Left lung (tissue), 10 donors: ENCODE measurements around the gene DMBX1. TPM values are rescaled to one million over a fixed set of nuclear protein-coding genes. Genes with fewer than 3 reads are reported as not detected.

Experiments
- ATAC-seq: fragments of 200-7000 bp; cut with Tn5 transposase; one replicate; pipeline ENCODE4 v1.9.1; 2020; ENCODE audit warnings: moderate library complexity
- DNase-seq, 4 donors: peaks; one replicate each; pipeline ENCODE4 v3.0.0-alpha.2; 2013 to 2020
- H3K27ac ChIP-seq, 2 donors: fragments of 200-600 bp; sonication (generic) in 1 of 2; one replicate each; pipeline versions ENCODE4 v1.5.0 to v1.8.0; 2020 to 2021
- H3K27me3 ChIP-seq, 2 donors: fragments of 200-600 bp; sonication (generic) in 1 of 2; one replicate each; pipeline versions ENCODE4 v1.5.0 to v1.8.0; 2020 to 2021
- H3K36me3 ChIP-seq, 2 donors: fragments of 200-600 bp; sonication (generic) in 1 of 2; one replicate each; pipeline versions ENCODE4 v1.5.0 to v1.8.0; 2020 to 2021
- H3K4me1 ChIP-seq, 2 donors: fragments of 200-600 bp; one replicate each; pipeline ENCODE4 v1.8.0; 2021
- H3K4me3 ChIP-seq, 2 donors: fragments of 200-600 bp; sonication (generic) in 1 of 2; one replicate each; pipeline versions ENCODE4 v1.5.0 to v1.8.0; 2020 to 2021; ENCODE audit warnings: mild to moderate bottlenecking in 1 of 2
- H3K9me3 ChIP-seq, 2 donors: fragments of 200-600 bp; sonication (generic) in 1 of 2; one replicate each; pipeline versions ENCODE4 v1.5.0 to v1.8.0; 2020 to 2021
- intact Hi-C, 2 donors: fragments of 100-400 bp; cut with DNase I; formaldehyde crosslinking; loops; one replicate each; pipeline versions ENCODE4 v1.11.2 to v1.14.2; 2022
- polyA plus RNA-seq, 6 donors: library from polyadenylated mRNA; unstranded; fragments of 120-200 nt; gene quantifications; one replicate each; pipeline ENCODE4 v1.2.1, GENCODE V29; 2013; ENCODE audit not compliant: insufficient read length in 6 of 6
- total RNA-seq, 2 donors: library from RNA; stranded (reverse); fragmentation: NEBNext Ultra II Directional; extraction: Animal tissue kit (Norgen Biotek cat#: 25700); gene quantifications; one replicate each; pipeline ENCODE4 v1.2.1, GENCODE V29; 2021
- TF ChIP-seq, protein P1 (sequence below), 2 donors: fragments of 200-600 bp; sonication (generic) in 1 of 2; IDR thresholded peaks; one replicate each; pipeline versions ENCODE4 v1.5.0 to v1.8.0; 2021; ENCODE audit warnings: antibody characterized with exemption in 2 of 2
- donor health status: DM: no; HTN: yes; CAD: no.
- donor health status: DM: no; HTN: no; CAD: no.

Gene DMBX1
- total and polyA plus RNA-seq, 8 donors: 0.04 to 0.07 (median 0.07) TPM; not detected in 4

DNA sequence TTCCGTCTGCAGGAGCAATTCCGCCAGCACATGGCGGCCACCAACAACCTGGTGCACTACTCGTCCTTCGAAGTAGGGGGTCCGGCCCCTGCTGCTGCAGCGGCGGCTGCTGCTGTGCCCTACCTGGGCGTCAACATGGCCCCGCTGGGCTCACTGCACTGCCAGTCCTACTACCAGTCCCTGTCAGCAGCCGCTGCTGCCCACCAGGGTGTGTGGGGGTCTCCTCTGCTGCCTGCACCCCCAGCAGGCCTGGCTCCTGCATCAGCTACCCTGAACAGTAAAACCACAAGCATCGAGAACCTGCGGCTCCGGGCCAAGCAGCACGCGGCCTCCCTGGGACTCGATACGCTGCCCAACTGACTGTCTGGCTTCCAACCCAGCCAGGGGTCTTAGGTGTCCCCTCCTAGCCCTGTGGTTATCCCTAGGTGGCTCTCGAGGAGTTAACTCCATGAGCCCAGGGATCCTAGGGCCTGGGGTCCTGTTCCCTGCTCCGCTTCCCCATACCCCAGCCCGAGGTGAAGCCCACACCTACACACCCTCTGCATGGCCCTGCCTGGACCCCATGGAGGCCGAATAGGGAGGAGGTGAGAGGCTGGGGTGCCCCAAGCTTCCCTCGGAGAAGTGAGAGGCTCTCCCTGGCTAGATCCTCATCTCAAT is 22.6 kb downstream of the DMBX1 start:
- intact Hi-C loops: no loop called here
- Histone ChIP-seq H3K27ac (no peak overlapping the region), H3K4me1 (peaks cover 0 to 5% of the 10 kb centered on the region in 2 donors), H3K9me3 (no peaks in the 10 kb centered on the region), H3K4me3 (no peak overlapping the region), H3K27me3 (peaks cover 0 to 39% of the 10 kb centered on the region in 2 donors), H3K36me3 (no peaks in the 10 kb centered on the region)
- TF ChIP-seq, protein P1, sequence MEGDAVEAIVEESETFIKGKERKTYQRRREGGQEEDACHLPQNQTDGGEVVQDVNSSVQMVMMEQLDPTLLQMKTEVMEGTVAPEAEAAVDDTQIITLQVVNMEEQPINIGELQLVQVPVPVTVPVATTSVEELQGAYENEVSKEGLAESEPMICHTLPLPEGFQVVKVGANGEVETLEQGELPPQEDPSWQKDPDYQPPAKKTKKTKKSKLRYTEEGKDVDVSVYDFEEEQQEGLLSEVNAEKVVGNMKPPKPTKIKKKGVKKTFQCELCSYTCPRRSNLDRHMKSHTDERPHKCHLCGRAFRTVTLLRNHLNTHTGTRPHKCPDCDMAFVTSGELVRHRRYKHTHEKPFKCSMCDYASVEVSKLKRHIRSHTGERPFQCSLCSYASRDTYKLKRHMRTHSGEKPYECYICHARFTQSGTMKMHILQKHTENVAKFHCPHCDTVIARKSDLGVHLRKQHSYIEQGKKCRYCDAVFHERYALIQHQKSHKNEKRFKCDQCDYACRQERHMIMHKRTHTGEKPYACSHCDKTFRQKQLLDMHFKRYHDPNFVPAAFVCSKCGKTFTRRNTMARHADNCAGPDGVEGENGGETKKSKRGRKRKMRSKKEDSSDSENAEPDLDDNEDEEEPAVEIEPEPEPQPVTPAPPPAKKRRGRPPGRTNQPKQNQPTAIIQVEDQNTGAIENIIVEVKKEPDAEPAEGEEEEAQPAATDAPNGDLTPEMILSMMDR (IDR thresholded peaks at IDR 0.05): no peak
- ATAC-seq (no peak), DNase-seq (peak in 2 of 4 donors; percentile 18 to 76)

DNA sequence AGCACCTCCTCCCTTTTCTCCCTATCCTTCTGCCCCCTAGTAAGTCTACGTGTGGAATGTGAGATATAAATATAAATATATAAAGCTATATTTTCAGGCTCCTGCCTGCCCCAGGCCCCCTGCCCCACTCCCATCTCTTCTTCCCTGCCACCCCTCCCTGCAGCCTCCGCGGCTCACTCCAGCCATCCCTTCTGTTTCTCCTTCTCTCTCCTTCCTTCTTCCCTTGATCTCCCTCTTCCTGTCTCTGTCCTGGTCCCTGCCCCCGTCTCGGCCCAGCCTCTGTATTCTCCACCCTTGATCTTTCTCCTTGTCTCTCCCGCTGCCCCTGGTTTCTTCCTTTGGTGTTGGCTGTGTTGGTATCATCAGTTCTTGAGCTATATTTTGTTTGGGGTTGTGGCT is 23.2 kb downstream of the DMBX1 start:
- Histone ChIP-seq H3K27me3 (peaks cover 0 to 40% of the 10 kb centered on the region in 2 donors), H3K4me3 (no peak overlapping the region), H3K4me1 (peaks cover 0 to 5% of the 10 kb centered on the region in 2 donors), H3K27ac (no peak overlapping the region), H3K36me3 (no peaks in the 10 kb centered on the region), H3K9me3 (no peaks in the 10 kb centered on the region)
- intact Hi-C loops: no loop called here
- DNase-seq: peak in 1 of 4 donors; percentile 43
- TF ChIP-seq, protein P1 (IDR thresholded peaks at IDR 0.05): no peak
- ATAC-seq: no peak

DNA sequence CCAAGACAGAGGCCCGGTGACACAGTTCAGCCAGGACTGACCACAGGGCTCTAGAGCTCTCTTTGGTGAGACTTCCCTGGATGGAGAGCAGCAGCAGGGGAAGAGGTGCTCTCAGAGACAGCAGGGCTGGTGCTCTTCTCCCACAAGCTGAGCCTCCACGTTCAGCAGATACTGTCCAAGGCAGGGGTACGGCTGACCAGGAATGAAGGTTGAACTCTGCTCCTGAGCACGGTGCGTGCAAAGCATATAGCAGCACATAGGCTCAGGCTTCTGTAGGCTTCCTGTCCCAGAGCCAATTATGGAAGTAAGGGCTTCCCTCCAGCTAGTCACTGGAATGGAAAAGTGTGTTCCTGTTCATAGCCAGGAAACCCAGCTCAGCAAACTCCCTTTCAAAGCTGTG is 23.9 kb downstream of the DMBX1 start:
- H3K4me3 ChIP-seq: no peak overlapping the region
- TF ChIP-seq, protein P1 (IDR thresholded peaks at IDR 0.05): no peak
- peaks cover 0 to 47% of the 10 kb centered on the region in 2 donors for H3K27me3 ChIP-seq
- ATAC-seq: no peak
- H3K4me1 ChIP-seq: peaks cover 0 to 5% of the 10 kb centered on the region in 2 donors
- intact Hi-C loops: no loop called here
- H3K9me3 ChIP-seq: no peaks in the 10 kb centered on the region
- DNase-seq: no peak
- H3K36me3 ChIP-seq: no peaks in the 10 kb centered on the region
- H3K27ac ChIP-seq: no peak overlapping the region

DNA sequence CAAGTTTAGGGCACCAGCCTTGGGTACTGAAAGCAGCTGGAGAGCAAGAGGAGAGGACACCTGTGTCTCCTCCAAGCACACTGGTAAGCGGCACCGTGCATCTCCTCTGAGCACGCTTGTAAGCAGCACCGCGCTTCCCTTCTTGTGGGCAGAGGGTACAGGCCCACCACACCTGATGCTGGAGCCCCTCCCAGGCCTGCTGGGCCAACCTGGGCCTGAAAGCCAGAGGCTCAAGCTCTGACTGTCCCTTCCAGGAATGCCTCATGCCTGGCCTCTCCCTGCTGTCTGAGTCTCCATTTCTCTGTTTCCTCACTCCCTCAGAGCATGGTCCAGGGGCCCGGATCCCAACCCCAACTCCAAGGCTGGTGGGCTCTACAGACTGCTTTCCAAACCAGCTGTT is 25.9 kb downstream of the DMBX1 start:
- Histone ChIP-seq H3K9me3 (no peaks in the 10 kb centered on the region), H3K4me3 (no peak overlapping the region), H3K36me3 (no peaks in the 10 kb centered on the region), H3K27me3 (peaks cover 0 to 65% of the 10 kb centered on the region in 2 donors), H3K27ac (no peak overlapping the region), H3K4me1 (peaks cover 5% of the 10 kb centered on the region in 2 donors)
- intact Hi-C loops: no loop called here
- no peak for ATAC-seq
- peak in 1 of 4 donors; percentile 58 for DNase-seq
- TF ChIP-seq, protein P1 (IDR thresholded peaks at IDR 0.05): no peak

- TF ChIP-seq, protein P1 (IDR thresholded peaks at IDR 0.05): no peak
- Histone ChIP-seq H3K36me3 (no peaks in the 10 kb centered on the region), H3K27me3 (peaks cover 0 to 59% of the 10 kb centered on the region in 2 donors), H3K9me3 (no peaks in the 10 kb centered on the region), H3K27ac (no peak overlapping the region), H3K4me1 (peaks cover 5% of the 10 kb centered on the region in 2 donors), H3K4me3 (no peak overlapping the region)
- DNase-seq (peak in 1 of 4 donors; percentile 38), ATAC-seq (peak; percentile 3)
- intact Hi-C loops: no loop called here
Observed at GRCh38 chr1:46516200-46516950, 26.7 kb downstream of the DMBX1 start.
